Measurements from ENCODE around the gene ZNF862. TPM values are rescaled to one million over a fixed set of nuclear protein-coding genes. Genes with fewer than 3 reads are reported as not detected.

The ZNF862 gene
- polyA plus RNA-seq, 1 of the 3 experiments (the other 2 are of a cell fraction): 17.3 TPM

GRCh38 chr7:149833495-149834130 is 4.6 kb upstream of the ZNF862 start:
- TF ChIP-seq SMC3 (IDR thresholded peaks at IDR 0.05; ENCODE audit: low read depth, low read length) (no peak), YY1 (IDR thresholded peaks at IDR 0.05; ENCODE audit: low read depth) (no peak), RFX5 (IDR thresholded peaks at IDR 0.05; ENCODE audit: low read length) (no peak), NRF1 (IDR thresholded peaks at IDR 0.05; ENCODE audit: low read depth, low read length) (no peak), GATA2 (CRISPR knock-in tag; IDR thresholded peaks at IDR 0.05) (no peak), TCF12 (IDR thresholded peaks at IDR 0.05) (no peak), JUND (IDR thresholded peaks at IDR 0.05) (no peak), FOXJ3 (CRISPR knock-in tag; IDR thresholded peaks at IDR 0.05) (no peak), RCOR1 (IDR thresholded peaks at IDR 0.05; ENCODE audit: low read length) (no peak)
- TF ChIP-seq, protein P1, sequence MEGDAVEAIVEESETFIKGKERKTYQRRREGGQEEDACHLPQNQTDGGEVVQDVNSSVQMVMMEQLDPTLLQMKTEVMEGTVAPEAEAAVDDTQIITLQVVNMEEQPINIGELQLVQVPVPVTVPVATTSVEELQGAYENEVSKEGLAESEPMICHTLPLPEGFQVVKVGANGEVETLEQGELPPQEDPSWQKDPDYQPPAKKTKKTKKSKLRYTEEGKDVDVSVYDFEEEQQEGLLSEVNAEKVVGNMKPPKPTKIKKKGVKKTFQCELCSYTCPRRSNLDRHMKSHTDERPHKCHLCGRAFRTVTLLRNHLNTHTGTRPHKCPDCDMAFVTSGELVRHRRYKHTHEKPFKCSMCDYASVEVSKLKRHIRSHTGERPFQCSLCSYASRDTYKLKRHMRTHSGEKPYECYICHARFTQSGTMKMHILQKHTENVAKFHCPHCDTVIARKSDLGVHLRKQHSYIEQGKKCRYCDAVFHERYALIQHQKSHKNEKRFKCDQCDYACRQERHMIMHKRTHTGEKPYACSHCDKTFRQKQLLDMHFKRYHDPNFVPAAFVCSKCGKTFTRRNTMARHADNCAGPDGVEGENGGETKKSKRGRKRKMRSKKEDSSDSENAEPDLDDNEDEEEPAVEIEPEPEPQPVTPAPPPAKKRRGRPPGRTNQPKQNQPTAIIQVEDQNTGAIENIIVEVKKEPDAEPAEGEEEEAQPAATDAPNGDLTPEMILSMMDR (IDR thresholded peaks at IDR 0.05): no peak
- TF ChIP-seq, protein P2, sequence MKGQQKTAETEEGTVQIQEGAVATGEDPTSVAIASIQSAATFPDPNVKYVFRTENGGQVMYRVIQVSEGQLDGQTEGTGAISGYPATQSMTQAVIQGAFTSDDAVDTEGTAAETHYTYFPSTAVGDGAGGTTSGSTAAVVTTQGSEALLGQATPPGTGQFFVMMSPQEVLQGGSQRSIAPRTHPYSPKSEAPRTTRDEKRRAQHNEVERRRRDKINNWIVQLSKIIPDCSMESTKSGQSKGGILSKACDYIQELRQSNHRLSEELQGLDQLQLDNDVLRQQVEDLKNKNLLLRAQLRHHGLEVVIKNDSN (IDR thresholded peaks at IDR 0.05; ENCODE audit: borderline replicate concordance, low read depth): no peak
- Histone ChIP-seq H3F3A (replicated peaks; ENCODE audit: insufficient read depth) (no peaks in the 10 kb centered on the region), H3K4me2 (no peak overlapping the region), H3K9me2 (no peaks in the 10 kb centered on the region), H3K4me1 (ENCODE audit: control insufficient read depth in 1 of 2, insufficient read depth in 2 of 2, low read depth in 1 of 2, low read length in 1 of 2) (peaks cover 0 to 4% of the 10 kb centered on the region in 2 experiments; a peak in 1 of 4 replicates), H3K4me3 (ENCODE audit: low read depth in 2 of 2, low read length in 1 of 2) (no peak overlapping the region), H3K27me3 (ENCODE audit: insufficient read depth) (peaks cover 38% of the 10 kb centered on the region), H3K9ac (no peak overlapping the region), H3K79me2 (ENCODE audit: insufficient read depth) (peaks cover under 1% of the 10 kb centered on the region; the same call in 1 of the 2 replicates), H3K9me3 (no peaks in the 10 kb centered on the region), H2AFZ (ENCODE audit: low read depth) (no peak overlapping the region), H4K20me1 (ENCODE audit: insufficient read depth) (no peaks in the 10 kb centered on the region), H3K36me3 (replicated peaks in 1 of 2; ENCODE audit: control insufficient read depth in 1 of 2, insufficient read depth in 2 of 2, low read length in 1 of 2) (no peaks in the 10 kb centered on the region), H3K27ac (ENCODE audit: low read depth in 2 of 2, low read length in 1 of 2) (no peak overlapping the region)
- POLR2A ChIA-PET: no interaction called here
- CTCF ChIA-PET: interaction anchor here (1.2 kb wide), 1 partner anchor 44 kb away, joined by 3 read pairs; no protein-coding TSS in a partner anchor
- WGBS (ENCODE audit: low lambda C conversion rate): 54% methylated on average over 11 of the region's 12 CpGs
- DNase-seq: no peak

GRCh38 chr7:149834601-149835000 is 3.6 kb upstream of the ZNF862 start:
- Histone ChIP-seq H3K9me2 (no peaks in the 10 kb centered on the region), H3K9ac (no peak overlapping the region), H3K9me3 (no peaks in the 10 kb centered on the region), H3K4me1 (ENCODE audit: control insufficient read depth in 1 of 2, insufficient read depth in 2 of 2, low read depth in 1 of 2, low read length in 1 of 2) (peaks cover 0 to 11% of the 10 kb centered on the region in 2 experiments; a peak in 2 of 4 replicates), H2AFZ (ENCODE audit: low read depth) (no peak overlapping the region), H3F3A (replicated peaks; ENCODE audit: insufficient read depth) (peaks cover under 1% of the 10 kb centered on the region), H3K4me3 (ENCODE audit: low read depth in 2 of 2, low read length in 1 of 2) (no peak overlapping the region), H3K4me2 (no peak overlapping the region), H3K27ac (ENCODE audit: low read depth in 2 of 2, low read length in 1 of 2) (no peak overlapping the region), H3K36me3 (replicated peaks in 1 of 2; ENCODE audit: control insufficient read depth in 1 of 2, insufficient read depth in 2 of 2, low read length in 1 of 2) (no peaks in the 10 kb centered on the region), H4K20me1 (ENCODE audit: insufficient read depth) (no peaks in the 10 kb centered on the region), H3K79me2 (ENCODE audit: insufficient read depth) (peaks cover 10% of the 10 kb centered on the region), H3K27me3 (ENCODE audit: insufficient read depth) (peaks cover 38% of the 10 kb centered on the region)
- DNase-seq: no peak
- ChIA-PET CTCF (interaction anchor here (0.8 to 1.2 kb wide), 2 partner anchors 11 to 45 kb away, joined by 3 to 5 read pairs; no protein-coding TSS in a partner anchor), POLR2A (no interaction called here)
- 43% methylated on average over 8 of the region's 8 CpGs for WGBS (ENCODE audit: low lambda C conversion rate)
- TF ChIP-seq ELF1 (IDR thresholded peaks at IDR 0.05): no peak
- TF ChIP-seq GATA2 (CRISPR knock-in tag; IDR thresholded peaks at IDR 0.05): no peak
- TF ChIP-seq, protein P1 (IDR thresholded peaks at IDR 0.05): no peak
- TF ChIP-seq, protein P3, sequence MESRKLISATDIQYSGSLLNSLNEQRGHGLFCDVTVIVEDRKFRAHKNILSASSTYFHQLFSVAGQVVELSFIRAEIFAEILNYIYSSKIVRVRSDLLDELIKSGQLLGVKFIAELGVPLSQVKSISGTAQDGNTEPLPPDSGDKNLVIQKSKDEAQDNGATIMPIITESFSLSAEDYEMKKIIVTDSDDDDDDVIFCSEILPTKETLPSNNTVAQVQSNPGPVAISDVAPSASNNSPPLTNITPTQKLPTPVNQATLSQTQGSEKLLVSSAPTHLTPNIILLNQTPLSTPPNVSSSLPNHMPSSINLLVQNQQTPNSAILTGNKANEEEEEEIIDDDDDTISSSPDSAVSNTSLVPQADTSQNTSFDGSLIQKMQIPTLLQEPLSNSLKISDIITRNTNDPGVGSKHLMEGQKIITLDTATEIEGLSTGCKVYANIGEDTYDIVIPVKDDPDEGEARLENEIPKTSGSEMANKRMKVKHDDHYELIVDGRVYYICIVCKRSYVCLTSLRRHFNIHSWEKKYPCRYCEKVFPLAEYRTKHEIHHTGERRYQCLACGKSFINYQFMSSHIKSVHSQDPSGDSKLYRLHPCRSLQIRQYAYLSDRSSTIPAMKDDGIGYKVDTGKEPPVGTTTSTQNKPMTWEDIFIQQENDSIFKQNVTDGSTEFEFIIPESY (IDR thresholded peaks at IDR 0.05; ENCODE audit: borderline replicate concordance, low read depth): no peak
- no peak for TF ChIP-seq SIN3A (IDR thresholded peaks at IDR 0.05; ENCODE audit: borderline replicate concordance, low read depth, low read length)
- TF ChIP-seq SMC3 (IDR thresholded peaks at IDR 0.05; ENCODE audit: low read depth, low read length): no peak
- no peak for TF ChIP-seq TCF12 (IDR thresholded peaks at IDR 0.05)
- no peak for TF ChIP-seq CHD2 (IDR thresholded peaks at IDR 0.05; ENCODE audit: low read length, partially characterized antibody)
- no peak for TF ChIP-seq FOXJ3 (CRISPR knock-in tag; IDR thresholded peaks at IDR 0.05)
- TF ChIP-seq TAF1 (IDR thresholded peaks at IDR 0.05; ENCODE audit: borderline replicate concordance, low read depth, low read length): no peak
